ENCODE results near the gene ZNF45. TPM values are rescaled to one million over a fixed set of nuclear protein-coding genes. Genes with fewer than 3 reads are reported as not detected.
"Not testable (repeated sequence)": the region's sequence is repeated elsewhere in the genome, so short reads cannot be mapped to it uniquely, and the experiment has no call there.

Gene ZNF45
- total RNA-seq, 1 donor from 2014 or later = 21.1 TPM

- no peak for DNase-seq (ENCODE audit: low spot score in 2 of 2, unreplicated experiment in 2 of 2)
- no peaks in the 10 kb centered on the region for H3K27me3 Mint-ChIP-seq (ENCODE audit: low read depth)
- no peak overlapping the region for H3K4me3 Mint-ChIP-seq
- peaks cover 82% of the 10 kb centered on the region for H3K9me3 Mint-ChIP-seq
- no peaks in the 10 kb centered on the region for H3K4me1 Mint-ChIP-seq
- no peak overlapping the region for H3K27ac Mint-ChIP-seq
- TF ChIP-seq, protein P1, sequence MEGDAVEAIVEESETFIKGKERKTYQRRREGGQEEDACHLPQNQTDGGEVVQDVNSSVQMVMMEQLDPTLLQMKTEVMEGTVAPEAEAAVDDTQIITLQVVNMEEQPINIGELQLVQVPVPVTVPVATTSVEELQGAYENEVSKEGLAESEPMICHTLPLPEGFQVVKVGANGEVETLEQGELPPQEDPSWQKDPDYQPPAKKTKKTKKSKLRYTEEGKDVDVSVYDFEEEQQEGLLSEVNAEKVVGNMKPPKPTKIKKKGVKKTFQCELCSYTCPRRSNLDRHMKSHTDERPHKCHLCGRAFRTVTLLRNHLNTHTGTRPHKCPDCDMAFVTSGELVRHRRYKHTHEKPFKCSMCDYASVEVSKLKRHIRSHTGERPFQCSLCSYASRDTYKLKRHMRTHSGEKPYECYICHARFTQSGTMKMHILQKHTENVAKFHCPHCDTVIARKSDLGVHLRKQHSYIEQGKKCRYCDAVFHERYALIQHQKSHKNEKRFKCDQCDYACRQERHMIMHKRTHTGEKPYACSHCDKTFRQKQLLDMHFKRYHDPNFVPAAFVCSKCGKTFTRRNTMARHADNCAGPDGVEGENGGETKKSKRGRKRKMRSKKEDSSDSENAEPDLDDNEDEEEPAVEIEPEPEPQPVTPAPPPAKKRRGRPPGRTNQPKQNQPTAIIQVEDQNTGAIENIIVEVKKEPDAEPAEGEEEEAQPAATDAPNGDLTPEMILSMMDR (IDR thresholded peaks at IDR 0.05; ENCODE audit: unreplicated experiment) = no peak
- peaks cover 90% of the 10 kb centered on the region for H3K36me3 Mint-ChIP-seq
Measured at GRCh38 chr19:43966079-43966694, 31.1 kb upstream of the ZNF45 start.

- TF ChIP-seq, protein P1 (IDR thresholded peaks at IDR 0.05; ENCODE audit: unreplicated experiment) = no peak
- Mint-ChIP-seq H3K4me1 (no peaks in the 10 kb centered on the region), H3K36me3 (peaks cover 78% of the 10 kb centered on the region), H3K27me3 (ENCODE audit: low read depth) (no peaks in the 10 kb centered on the region), H3K27ac (no peak overlapping the region), H3K4me3 (no peak overlapping the region), H3K9me3 (peaks cover 83% of the 10 kb centered on the region)
- no peak for DNase-seq (ENCODE audit: low spot score in 2 of 2, unreplicated experiment in 2 of 2)
Measured at GRCh38 chr19:43960411-43960810, 25.3 kb upstream of the ZNF45 start.

DNA sequence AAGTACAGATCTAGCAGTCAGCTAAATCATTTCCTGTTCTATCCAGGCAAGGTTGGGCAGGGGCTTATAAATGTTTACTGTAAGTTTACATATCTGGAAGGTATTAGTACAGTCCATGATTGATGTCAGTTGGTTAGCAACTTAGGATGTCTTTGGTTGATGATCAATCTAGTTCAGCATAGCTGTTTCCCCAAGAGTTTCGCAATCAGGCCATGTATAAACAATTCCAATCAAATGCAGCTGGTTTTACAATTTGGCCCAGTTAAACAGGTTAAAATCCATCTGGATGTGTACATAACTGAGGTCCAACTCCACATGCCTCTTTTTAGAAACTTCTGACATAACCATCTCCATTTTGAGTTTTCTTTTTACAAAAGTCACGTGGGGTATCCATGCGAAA, 22.8 kb upstream of the ZNF45 start:
- TF ChIP-seq, protein P1 (IDR thresholded peaks at IDR 0.05; ENCODE audit: unreplicated experiment) = no peak
- Mint-ChIP-seq H3K4me3 (no peak overlapping the region), H3K27ac (no peak overlapping the region), H3K9me3 (peaks cover 76% of the 10 kb centered on the region), H3K27me3 (ENCODE audit: low read depth) (no peaks in the 10 kb centered on the region), H3K36me3 (peaks cover 74% of the 10 kb centered on the region), H3K4me1 (no peaks in the 10 kb centered on the region)
- DNase-seq (ENCODE audit: low spot score in 2 of 2, unreplicated experiment in 2 of 2) = no peak

DNA sequence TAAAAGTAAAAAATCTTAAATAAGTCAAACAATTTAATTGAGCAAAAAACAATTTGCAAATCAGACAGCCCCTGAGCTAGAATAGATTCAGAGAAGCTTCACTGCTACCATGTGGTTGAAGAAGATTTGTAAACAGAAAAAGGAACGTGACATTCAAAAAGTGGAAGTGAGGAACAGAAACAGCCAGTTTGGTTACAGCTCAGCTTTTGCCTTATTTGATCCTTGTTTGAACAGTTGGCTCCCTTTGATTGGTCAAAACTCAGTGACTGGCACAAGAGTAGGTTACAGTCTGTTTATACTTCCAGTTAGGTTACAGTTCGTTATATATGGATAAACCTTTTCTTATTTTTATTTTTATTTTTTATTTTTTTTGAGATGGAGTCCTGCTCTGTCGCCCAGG, 21.7 kb upstream of the ZNF45 start:
- Mint-ChIP-seq H3K4me3 (no peak overlapping the region), H3K4me1 (no peaks in the 10 kb centered on the region), H3K27me3 (ENCODE audit: low read depth) (no peaks in the 10 kb centered on the region), H3K9me3 (peaks cover 70% of the 10 kb centered on the region), H3K27ac (no peak overlapping the region), H3K36me3 (peaks cover 69% of the 10 kb centered on the region)
- DNase-seq (ENCODE audit: low spot score in 2 of 2, unreplicated experiment in 2 of 2) = no peak
- TF ChIP-seq, protein P1 (IDR thresholded peaks at IDR 0.05; ENCODE audit: unreplicated experiment) = no peak

GRCh38 chr19:43950834-43951645, 16.0 kb upstream of the ZNF45 start, which contains the start of gene ZNF221:
Gene ZNF221, plus strand, starts transcription at chr19:43951228. Its CDS starts 11,499 bp downstream, at chr19:43962727.
- H3K4me3 Mint-ChIP-seq = peak within 1 kb of the TSS; percentile 99
- TF ChIP-seq, protein P1 (IDR thresholded peaks at IDR 0.05; ENCODE audit: unreplicated experiment) = peak; percentile 29
- peaks cover 42% of the 10 kb centered on the region for H3K36me3 Mint-ChIP-seq
- H3K27ac Mint-ChIP-seq = peak within 1 kb of the TSS; percentile 97
- DNase-seq (ENCODE audit: low spot score in 2 of 2, unreplicated experiment in 2 of 2) = peak; percentile 73 to 85
- peaks cover 67% of the 10 kb centered on the region for H3K9me3 Mint-ChIP-seq
- H3K4me1 Mint-ChIP-seq = peaks cover 6% of the 10 kb centered on the region
- peaks cover 12% of the 10 kb centered on the region for H3K27me3 Mint-ChIP-seq (ENCODE audit: low read depth)

DNA sequence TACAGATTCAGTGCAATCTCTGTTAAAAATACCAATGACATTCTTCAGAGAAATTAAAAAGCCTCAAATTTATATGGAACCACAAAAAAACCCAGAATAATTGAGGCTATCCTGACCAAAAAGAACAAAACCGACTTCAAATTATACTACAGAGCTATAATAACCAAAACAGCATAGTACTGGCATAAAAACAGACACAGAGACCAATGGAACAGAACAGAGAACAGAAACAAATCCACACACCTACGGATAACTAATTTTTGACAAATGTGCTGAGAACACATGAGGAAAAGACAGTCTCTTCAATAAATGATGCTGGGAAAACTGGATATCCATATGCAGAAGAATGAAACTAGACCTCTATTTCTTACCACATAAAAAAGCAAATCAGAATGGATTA, 14.7 kb upstream of the ZNF45 start:
- H3K27me3 Mint-ChIP-seq (ENCODE audit: low read depth) = peaks cover 19% of the 10 kb centered on the region
- peaks cover 29% of the 10 kb centered on the region for H3K36me3 Mint-ChIP-seq
- peaks cover 59% of the 10 kb centered on the region for H3K9me3 Mint-ChIP-seq
- not testable (repeated sequence) for H3K4me1 Mint-ChIP-seq; DNase-seq (ENCODE audit: low spot score in 2 of 2, unreplicated experiment in 2 of 2); H3K27ac Mint-ChIP-seq
- peak overlapping the region; percentile 40 for H3K4me3 Mint-ChIP-seq

GRCh38 chr19:43947412-43947811, 12.3 kb upstream of the ZNF45 start:
- H3K36me3 Mint-ChIP-seq = peaks cover 15% of the 10 kb centered on the region

More at GRCh38 chr19:43947412-43947811, 12.3 kb upstream of the ZNF45 start:
- Mint-ChIP-seq H3K27me3 (ENCODE audit: low read depth) (peaks cover 26% of the 10 kb centered on the region), H3K9me3 (peaks cover 49% of the 10 kb centered on the region)
- not testable (repeated sequence) for H3K27ac Mint-ChIP-seq; DNase-seq (ENCODE audit: low spot score in 2 of 2, unreplicated experiment in 2 of 2); H3K4me1 Mint-ChIP-seq; H3K4me3 Mint-ChIP-seq

Data from mesothelial cell of epicardium (in vitro differentiated cells).